PC-9 (cell line): Measurements from ENCODE around the gene DFFA.

Source experiments
- EZH2 ChIP-seq: fragments of 200-600 bp; sonication (generic); IDR thresholded peaks from 2 replicates; pipeline ENCODE4 v1.8.0; 2017; ENCODE audit warnings: antibody characterized with exemption, low read depth
- TF ChIP-seq, protein P1 (sequence below): fragments of 200-600 bp; sonication (generic); conservative IDR thresholded peaks from 2 replicates; pipeline ENCODE4 v1.6.1; 2017; ENCODE audit warnings: mixed run types, antibody characterized with exemption, mild to moderate bottlenecking, moderate library complexity

DNA sequence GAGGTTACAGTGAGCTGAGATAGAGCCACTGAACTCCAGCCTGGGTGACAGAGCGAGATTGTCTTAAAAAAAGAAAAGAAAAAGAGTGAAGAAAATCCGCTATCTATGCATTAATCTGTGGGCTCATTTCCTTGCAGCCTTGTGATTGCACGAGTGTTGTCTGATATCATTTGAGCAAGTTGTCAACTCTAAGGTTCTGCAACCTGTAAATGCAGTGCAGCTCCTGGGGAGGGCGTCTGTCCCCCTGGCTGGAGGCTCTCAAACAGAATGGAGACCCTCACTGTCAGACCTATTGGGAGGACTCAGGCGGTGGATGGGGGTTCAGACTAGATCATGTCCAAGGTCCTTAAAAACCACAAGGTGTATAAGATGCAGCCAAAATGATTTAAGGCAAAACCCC lies 16.3 kb downstream of the DFFA start:
- TF ChIP-seq, protein P1, sequence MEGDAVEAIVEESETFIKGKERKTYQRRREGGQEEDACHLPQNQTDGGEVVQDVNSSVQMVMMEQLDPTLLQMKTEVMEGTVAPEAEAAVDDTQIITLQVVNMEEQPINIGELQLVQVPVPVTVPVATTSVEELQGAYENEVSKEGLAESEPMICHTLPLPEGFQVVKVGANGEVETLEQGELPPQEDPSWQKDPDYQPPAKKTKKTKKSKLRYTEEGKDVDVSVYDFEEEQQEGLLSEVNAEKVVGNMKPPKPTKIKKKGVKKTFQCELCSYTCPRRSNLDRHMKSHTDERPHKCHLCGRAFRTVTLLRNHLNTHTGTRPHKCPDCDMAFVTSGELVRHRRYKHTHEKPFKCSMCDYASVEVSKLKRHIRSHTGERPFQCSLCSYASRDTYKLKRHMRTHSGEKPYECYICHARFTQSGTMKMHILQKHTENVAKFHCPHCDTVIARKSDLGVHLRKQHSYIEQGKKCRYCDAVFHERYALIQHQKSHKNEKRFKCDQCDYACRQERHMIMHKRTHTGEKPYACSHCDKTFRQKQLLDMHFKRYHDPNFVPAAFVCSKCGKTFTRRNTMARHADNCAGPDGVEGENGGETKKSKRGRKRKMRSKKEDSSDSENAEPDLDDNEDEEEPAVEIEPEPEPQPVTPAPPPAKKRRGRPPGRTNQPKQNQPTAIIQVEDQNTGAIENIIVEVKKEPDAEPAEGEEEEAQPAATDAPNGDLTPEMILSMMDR = no peak
- no peak for TF ChIP-seq EZH2
